Right ventricle myocardium superior (tissue), 1 donor: ENCODE measurements around the gene FOXK1. TPM values are rescaled to one million over a fixed set of nuclear protein-coding genes. Genes with fewer than 3 reads are reported as not detected.
A peak's percentile ranks its signal among the peaks of the same experiment; 100 is the strongest.
"Not testable (repeated sequence)": the region's sequence is repeated elsewhere in the genome, so short reads cannot be mapped to it uniquely, and the experiment has no call there.

Experiments
- ATAC-seq: fragments of 200-7000 bp; cut with Tn5 transposase; one replicate; pipeline ENCODE4 v1.9.1; 2020; ENCODE audit warnings: mild to moderate bottlenecking; ENCODE audit not compliant: poor library complexity
- DNase-seq: peaks from one replicate; pipeline ENCODE4 v3.0.0-alpha.2; 2020
- intact Hi-C: fragments of 100-400 bp; cut with DNase I; formaldehyde crosslinking; loops from one replicate; pipeline ENCODE4 v1.11.2; 2022
- long read RNA-seq: library from polyadenylated mRNA; unstranded; transcript quantifications from one replicate; pipeline ENCODE4 v2.0.0, GENCODE V29; 2021
- total RNA-seq: library from RNA; stranded (reverse); fragmentation: NEBNext Ultra II Directional; extraction: Animal tissue kit (Norgen Biotek cat#: 25700); gene quantifications from one replicate; pipeline ENCODE4 v1.2.1, GENCODE V29; 2021
- donor health status: DM: no; HTN: yes; CAD: no; lungs with severe emphysema.

The FOXK1 gene
- 16.8 TPM for total RNA-seq
- long read RNA-seq, full-length matches to known transcripts, result 1 of 8 reads
- long read RNA-seq, partial matches to known transcripts, result 3 of 8 reads
- long read RNA-seq, other reads (novel, unspliced or antisense), result 4 of 8 reads

GRCh38 chr7:4681886-4682620 is at the start of gene FOXK1:
TSS of gene FOXK1 (plus strand) at chr7:4682295. CDS start at chr7:4682309, 14 bp downstream.
- intact Hi-C loops, result loop anchor here (2.0 to 5.0 kb wide), 2 partner anchors 39 to 55 kb away; no protein-coding TSS in a partner anchor
- peak; percentile 87 for DNase-seq
- peak; percentile 81 for ATAC-seq

DNA sequence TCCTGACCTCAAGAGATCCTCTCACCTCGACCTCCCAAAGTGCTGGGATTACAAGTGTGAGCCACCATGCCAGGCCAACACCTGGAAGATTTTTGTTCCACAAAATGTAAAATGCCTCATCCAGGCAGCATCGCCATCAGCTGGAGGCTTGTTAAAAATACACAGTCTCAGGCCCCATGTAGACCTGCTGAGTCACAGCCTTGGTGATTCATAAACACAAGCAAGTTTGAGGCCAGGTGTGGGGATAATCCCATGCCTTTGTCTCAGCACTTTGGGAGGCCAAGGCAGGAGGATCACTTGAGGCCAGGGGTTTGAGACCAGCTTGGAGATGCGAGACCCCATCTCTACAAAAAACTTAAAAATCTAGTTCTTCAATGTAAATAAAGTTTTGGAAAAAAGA is 49.1 kb upstream of the FOXK1 start:
- ATAC-seq (no peak), DNase-seq (no peak)
- intact Hi-C loops, result loop anchor here (10.0 kb wide), 1 partner anchor 342 kb away; no protein-coding TSS in a partner anchor

GRCh38 chr7:4634166-4634565 is 47.9 kb upstream of the FOXK1 start:
- ATAC-seq, result no peak
- intact Hi-C loops, result loop anchor here (10.0 kb wide), 1 partner anchor 341 kb away; no protein-coding TSS in a partner anchor

GRCh38 chr7:4638781-4639575 is 43.1 kb upstream of the FOXK1 start:
- ATAC-seq, result no peak
- DNase-seq, result no peak
- intact Hi-C loops, result loop anchor here (10.0 kb wide), 1 partner anchor 336 kb away; no protein-coding TSS in a partner anchor

More at GRCh38 chr7:4634166-4634565, 47.9 kb upstream of the FOXK1 start:
- no peak for DNase-seq

DNA sequence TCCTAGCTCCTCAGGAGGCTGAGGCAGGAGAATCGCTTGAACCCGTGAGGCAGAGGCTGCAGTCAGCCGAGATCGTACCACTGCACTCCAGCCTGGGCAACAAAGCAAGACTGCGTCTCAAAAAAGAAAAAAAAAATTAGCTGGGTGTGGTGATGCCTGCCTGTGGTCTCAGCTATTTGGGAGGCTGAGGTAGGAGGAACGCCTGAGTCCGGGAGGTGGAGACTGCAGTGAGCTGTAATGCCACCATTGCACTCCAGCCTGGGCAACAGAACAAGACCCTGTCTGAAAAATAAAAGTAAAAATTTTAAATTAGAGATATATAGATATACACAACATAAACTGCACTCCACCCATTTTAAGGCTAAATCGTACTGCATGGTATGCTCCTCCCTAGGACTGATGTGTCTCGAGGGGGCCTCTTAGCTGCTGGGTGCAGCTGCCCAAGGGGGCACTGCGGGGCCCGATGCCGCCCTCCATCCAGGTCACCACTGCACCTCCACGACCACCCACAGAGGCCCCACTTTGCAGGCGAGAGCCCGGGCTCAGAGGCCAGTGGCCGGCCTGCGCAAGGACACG is 40.9 kb upstream of the FOXK1 start:
- DNase-seq, result no peak
- peak; percentile 1 for ATAC-seq
- intact Hi-C loops, result no loop called here

DNA sequence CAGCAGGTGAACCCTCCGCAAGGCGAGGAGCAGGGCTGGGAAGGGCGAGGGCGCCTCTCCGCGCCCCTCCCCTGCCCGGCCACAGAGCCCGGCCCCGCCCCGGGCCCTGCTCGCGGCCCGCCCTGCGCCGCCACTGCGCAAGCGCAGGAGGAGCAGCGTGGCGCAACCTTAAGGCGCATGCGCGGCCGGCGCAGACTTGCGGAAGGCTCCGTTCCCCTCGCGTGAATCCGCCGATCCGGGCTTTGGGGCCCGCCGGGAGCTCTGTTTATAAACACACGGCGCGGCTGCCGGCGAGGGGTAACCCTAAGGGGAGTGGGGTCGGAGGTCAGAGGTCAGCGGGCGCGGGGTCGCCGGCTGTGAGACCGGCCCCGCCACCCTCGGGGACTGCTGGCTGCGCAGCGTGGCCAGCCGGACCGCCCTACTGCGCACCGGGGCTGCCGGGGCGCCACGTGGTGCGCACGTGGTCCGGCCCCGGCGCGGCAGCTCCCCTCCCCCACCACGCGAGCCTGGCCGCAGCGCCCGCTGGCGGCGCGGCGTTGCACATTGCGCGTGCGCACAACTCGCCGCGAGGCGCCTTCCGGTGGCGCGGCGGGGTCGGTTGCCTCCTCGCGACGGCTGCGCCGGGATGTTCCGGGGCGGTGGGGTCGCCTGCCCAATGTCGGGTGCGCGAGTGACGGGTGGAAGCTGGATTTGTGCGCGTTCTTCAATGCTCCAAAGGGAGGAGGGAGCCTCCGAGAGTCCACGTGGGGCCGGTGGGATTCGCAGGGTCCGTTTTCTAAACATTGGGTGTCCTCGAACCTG is 40.2 kb upstream of the FOXK1 start:
- intact Hi-C loops, result loop anchor here (2.0 kb wide), 1 partner anchor 41 kb away; the partner anchor contains the start of gene FOXK1

GRCh38 chr7:4642468-4643203 is 39.5 kb upstream of the FOXK1 start:
- intact Hi-C loops, result loop anchor here (2.0 kb wide), 1 partner anchor 40 kb away; the partner anchor contains the start of gene FOXK1
- ATAC-seq, result no peak

More for the DNA sequence above, 40.2 kb upstream of the FOXK1 start:
- DNase-seq (peak; percentile 98), ATAC-seq (peak; percentile 99)

GRCh38 chr7:4643204-4643471 is 39.0 kb upstream of the FOXK1 start:
- intact Hi-C loops, result loop anchor here (2.0 kb wide), 1 partner anchor 40 kb away; the partner anchor contains the start of gene FOXK1
- ATAC-seq, DNase-seq: not testable (repeated sequence)

More at GRCh38 chr7:4642468-4643203, 39.5 kb upstream of the FOXK1 start:
- DNase-seq, result no peak

- ATAC-seq (no peak), DNase-seq (no peak)
- intact Hi-C loops, result no loop called here
Measured at GRCh38 chr7:4645246-4645645, 36.8 kb upstream of the FOXK1 start.

GRCh38 chr7:4648111-4648510 is 34.0 kb upstream of the FOXK1 start:
- intact Hi-C loops, result no loop called here
- ATAC-seq (no peak), DNase-seq (no peak)

- ATAC-seq, result peak; percentile 65
- peak; percentile 66 for DNase-seq
- intact Hi-C loops, result no loop called here
Measured at GRCh38 chr7:4650433-4651047, 31.6 kb upstream of the FOXK1 start.

DNA sequence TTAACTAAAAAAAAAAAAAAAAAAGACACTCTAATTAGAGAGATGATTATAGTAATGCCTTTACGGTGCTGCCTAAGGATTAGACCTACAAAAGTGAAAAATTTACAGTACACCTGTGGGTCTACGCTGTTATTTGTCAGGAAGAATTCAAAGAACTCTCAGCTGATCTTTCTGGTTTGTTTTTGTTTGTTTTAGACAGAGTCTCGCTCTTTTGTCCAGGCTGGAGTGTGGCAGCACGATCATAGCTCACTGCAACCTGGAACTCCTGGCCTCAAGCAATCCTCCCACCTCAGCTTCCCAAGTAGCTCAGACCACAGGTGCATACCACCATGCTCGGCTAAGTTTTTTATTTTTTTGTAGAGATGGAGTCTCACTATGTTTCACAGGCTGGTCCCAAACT is 28.3 kb upstream of the FOXK1 start:
- intact Hi-C loops, result no loop called here

DNA sequence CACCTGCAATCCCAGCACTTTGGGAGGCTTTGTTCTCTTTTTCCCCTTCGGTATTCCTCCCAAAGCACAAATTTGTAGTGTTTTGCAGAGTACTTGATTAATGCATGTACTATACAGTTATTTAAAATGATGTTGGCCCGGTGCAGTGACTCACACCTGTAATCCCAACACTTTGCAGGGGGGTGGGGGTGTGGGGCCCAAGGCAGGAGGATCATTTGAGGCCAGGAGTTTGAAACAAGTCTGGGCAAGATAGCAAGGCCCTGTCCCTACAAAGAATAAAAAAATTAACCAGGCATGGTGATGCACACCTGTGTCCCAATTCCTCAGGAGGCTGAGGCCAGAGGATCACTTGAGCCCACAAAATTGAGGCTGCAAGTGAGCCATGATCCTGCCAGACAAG is 26.8 kb upstream of the FOXK1 start:
- intact Hi-C loops, result no loop called here
- DNase-seq (no peak), ATAC-seq (no peak)

More for the DNA sequence above, 28.3 kb upstream of the FOXK1 start:
- DNase-seq (no peak), ATAC-seq (no peak)

DNA sequence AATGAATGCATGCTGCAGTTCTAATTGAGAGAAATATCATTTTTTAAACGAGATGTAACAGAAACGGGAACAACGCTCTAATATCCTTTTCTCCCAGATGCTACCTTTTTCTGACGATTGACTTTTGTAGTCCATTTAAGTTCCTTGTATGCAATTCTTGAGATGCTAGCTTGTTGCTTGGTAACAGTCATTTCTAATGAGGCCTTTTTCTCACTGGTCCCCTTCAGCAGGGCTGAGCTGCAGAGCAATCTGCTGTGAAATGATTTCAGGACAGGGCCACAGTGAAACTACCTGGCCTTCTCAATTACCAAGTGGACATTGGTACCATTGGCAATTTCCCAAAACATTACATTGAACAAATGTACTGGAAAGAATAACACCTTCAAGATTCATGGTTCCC is 26.2 kb upstream of the FOXK1 start:
- intact Hi-C loops, result no loop called here
- DNase-seq, result no peak
- no peak for ATAC-seq

DNA sequence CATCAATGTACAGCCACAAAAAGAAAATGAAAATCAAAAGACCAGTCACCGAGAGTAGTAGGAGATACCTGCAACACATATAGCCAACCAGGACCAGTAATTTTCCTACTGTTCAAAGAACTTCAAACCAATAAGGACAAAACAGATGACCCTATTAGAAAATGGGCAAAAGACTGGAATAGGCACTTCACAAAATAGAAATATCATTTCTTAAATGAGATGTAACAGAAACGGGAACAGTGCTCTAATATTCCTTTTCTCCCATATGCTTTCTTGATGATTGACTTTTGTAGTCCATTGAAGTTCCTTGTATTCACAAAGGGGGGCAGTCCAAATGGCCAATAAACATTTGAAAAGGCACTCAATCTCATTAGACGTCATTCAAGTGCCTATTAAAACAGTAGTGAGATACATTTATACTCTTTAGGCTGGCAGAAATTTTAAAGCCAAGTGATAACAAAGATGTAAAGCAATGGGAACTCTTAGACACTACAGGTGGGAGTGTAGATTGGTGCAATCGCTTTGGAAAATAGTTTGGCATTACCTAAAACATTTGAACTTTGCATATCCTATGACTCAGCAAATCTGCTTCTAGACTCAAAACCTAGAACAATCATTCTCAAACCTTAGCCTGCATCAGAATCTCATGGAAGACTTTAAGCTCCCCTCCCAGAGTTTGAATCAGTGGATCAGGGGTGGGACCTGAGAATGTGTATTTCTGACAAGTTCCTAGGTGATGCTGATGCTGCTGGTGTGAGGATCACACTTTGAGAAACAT is 24.3 kb upstream of the FOXK1 start:
- ATAC-seq (no peak), DNase-seq (no peak)
- intact Hi-C loops, result no loop called here

DNA sequence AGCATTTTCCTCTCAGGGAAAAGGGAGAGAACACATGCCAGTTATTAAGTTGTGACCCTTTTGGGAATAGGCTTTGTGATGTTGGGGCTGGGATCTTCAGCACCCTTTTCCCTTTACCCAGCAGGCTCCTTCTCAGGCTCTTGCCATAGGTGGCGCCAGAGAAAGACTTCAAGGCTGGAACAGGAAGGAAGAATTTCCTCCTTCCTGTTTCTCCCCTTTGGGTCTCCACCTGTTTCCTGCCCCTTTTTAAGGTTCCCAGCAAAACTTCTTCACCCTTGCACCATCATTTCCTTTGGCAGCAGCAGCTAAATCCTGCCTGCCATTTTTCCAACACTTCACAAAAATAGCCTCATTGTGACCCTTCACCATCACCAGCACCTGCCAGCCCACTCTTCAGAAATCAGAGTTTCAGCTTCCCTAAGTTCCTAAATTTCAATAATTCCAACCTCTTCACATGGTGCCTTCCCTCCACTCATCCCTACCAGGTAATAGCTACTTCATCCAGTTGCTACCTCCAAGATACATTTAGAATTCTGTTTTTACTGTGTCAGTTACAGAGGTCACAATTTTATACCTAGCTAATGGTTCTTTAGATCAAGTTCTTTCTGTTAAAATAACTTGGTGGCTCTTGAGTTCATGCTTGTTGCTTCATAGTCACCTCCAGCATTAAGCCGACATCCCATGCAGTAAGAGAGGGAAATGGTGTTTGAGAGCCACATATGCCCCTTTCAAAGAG is 22.4 kb upstream of the FOXK1 start:
- ATAC-seq, result no peak
- intact Hi-C loops, result no loop called here
- no peak for DNase-seq
